ENCODE data around the gene RPL41. TPM values are rescaled to one million over a fixed set of nuclear protein-coding genes. Genes with fewer than 3 reads are reported as not detected.

Gene RPL41
- total and polyA plus RNA-seq, 9 of the 15 experiments (the other 6 are each of a cell fraction or from before 2014, with no cell fraction given) = 3,403 to 11,276 (median 5,604) TPM

- TF ChIP-seq EP400 (IDR thresholded peaks at IDR 0.05) = peak; percentile 93
- TF ChIP-seq DNMT1 (IDR thresholded peaks at IDR 0.05) = peak; percentile 89; the same call in 1 of the 2 replicates
- TF ChIP-seq THRA (IDR thresholded peaks at IDR 0.05) = no peak
- TF ChIP-seq BRD9 (IDR thresholded peaks at IDR 0.05; ENCODE audit: low read depth, partially characterized antibody) = peak; percentile 55
- TF ChIP-seq ETS1 (conservative IDR thresholded peaks at IDR 0.05; ENCODE audit: control insufficient read depth, low read depth, low read length) = peak; percentile 76
- no peak; the same call in 1 of the 2 replicates for TF ChIP-seq MTA1 (IDR thresholded peaks at IDR 0.05; ENCODE audit: borderline replicate concordance)
- peak; percentile 91; the same call in 1 of the 2 replicates for TF ChIP-seq TAF15 (IDR thresholded peaks at IDR 0.05; ENCODE audit: low read depth, low read length)
- no peak for TF ChIP-seq PYGO2 (tag; IDR thresholded peaks at IDR 0.05)
- TF ChIP-seq BRD4 (IDR thresholded peaks at IDR 0.05) = no peak
- TF ChIP-seq SIX5 (IDR thresholded peaks at IDR 0.05; ENCODE audit: borderline replicate concordance in 1 of 2, insufficient read depth in 1 of 2, low read depth in 1 of 2, low read length in 2 of 2) = peak; percentile 29 to 36; a peak in 2 of 4 replicates
- peak; percentile 45 for TF ChIP-seq SETDB1 (IDR thresholded peaks at IDR 0.05; ENCODE audit: low read length)
- TF ChIP-seq E2F1 (CRISPR knock-in tag; IDR thresholded peaks at IDR 0.05) = peak; percentile 20; the same call in 1 of the 2 replicates
- TF ChIP-seq ZNF75A (CRISPR knock-in tag; IDR thresholded peaks at IDR 0.05) = no peak
- no peak for TF ChIP-seq ZNF436 (CRISPR knock-in tag; IDR thresholded peaks at IDR 0.05)
- peak; percentile 89 for TF ChIP-seq HCFC1 (IDR thresholded peaks at IDR 0.05; ENCODE audit: low read depth, low read length)
- TF ChIP-seq ETV5 (CRISPR knock-in tag; IDR thresholded peaks at IDR 0.05; ENCODE audit: low read depth) = peak; percentile 96
- no peak for TF ChIP-seq NFE2L1 (tag; IDR thresholded peaks at IDR 0.05; ENCODE audit: borderline replicate concordance, low read depth)
- peak; percentile 96 for TF ChIP-seq RBM22 (IDR thresholded peaks at IDR 0.05; ENCODE audit: low read depth, low read length, poor library complexity, severe bottlenecking)
- TF ChIP-seq TBL1XR1 (IDR thresholded peaks at IDR 0.05; ENCODE audit: low read length in 2 of 2) = peak; percentile 72 to 78; a peak in 2 of 4 replicates
- peak; percentile 93; the same call in 1 of the 2 replicates for TF ChIP-seq CAMTA2 (CRISPR knock-in tag; conservative IDR thresholded peaks at IDR 0.05)
- TF ChIP-seq BACH1 (tag; IDR thresholded peaks at IDR 0.05) = no peak
- no peak for TF ChIP-seq ZFPM2 (CRISPR knock-in tag; IDR thresholded peaks at IDR 0.05)
- TF ChIP-seq ZNF589 (CRISPR knock-in tag; IDR thresholded peaks at IDR 0.05; ENCODE audit: low read depth) = no peak
Observed at GRCh38 chr12:56117778-56118687, 1.6 kb downstream of the RPL41 start, which contains the start of gene ZC3H10 (continued).

All from K562 (cell line).